Stomach smooth muscle (tissue), 2 donors: ENCODE data around the gene JAG1.

Experiments used
- H3K27ac ChIP-seq: one replicate; pipeline ENCODE4 v1.7.0; 2013; ENCODE audit warnings: mild to moderate bottlenecking, low read length, inconsistent platforms
- H3K27me3 ChIP-seq, 2 donors: one replicate each; pipeline ENCODE4 v1.7.0; 2013; ENCODE audit warnings: low read length in 2 of 2; ENCODE audit not compliant: insufficient read depth in 2 of 2, control insufficient read depth in 1 of 2
- H3K36me3 ChIP-seq, 2 donors: one replicate each; pipeline ENCODE4 v1.7.0; 2013; ENCODE audit warnings: low read length in 2 of 2; ENCODE audit not compliant: control insufficient read depth in 2 of 2, insufficient read depth in 2 of 2
- H3K4me1 ChIP-seq: one replicate; pipeline ENCODE4 v1.7.0; 2013; ENCODE audit warnings: low read length; ENCODE audit not compliant: control insufficient read depth, insufficient read depth
- H3K4me3 ChIP-seq, 2 donors: one replicate each; pipeline ENCODE4 v1.7.0; 2013; ENCODE audit warnings: low read length in 2 of 2
- H3K9ac ChIP-seq, 2 donors: one replicate each; pipeline ENCODE4 v1.7.0; 2013; ENCODE audit warnings: low read length in 2 of 2, mild to moderate bottlenecking in 1 of 2
- H3K9me3 ChIP-seq, 2 donors: one replicate each; pipeline ENCODE4 v1.7.0; 2013; ENCODE audit warnings: low read length in 2 of 2; ENCODE audit not compliant: control insufficient read depth in 2 of 2
- donor health status: healthy.
- donor health status: Pancreatic carcinoma.

The JAG1 gene

GRCh38 chr20:10673842-10674683 is at the start of gene JAG1:
Gene JAG1, minus strand, starts transcription at chr20:10673999. Its CDS starts 469 bp downstream, at chr20:10673530.
- H3K27me3 ChIP-seq, result no peaks in the 10 kb centered on the region
- H3K9ac ChIP-seq, result peak within 1 kb of the TSS; percentile 86 to 89
- H3K27ac ChIP-seq, result peak within 1 kb of the TSS; percentile 92
- no peaks in the 10 kb centered on the region for H3K9me3 ChIP-seq
- peaks cover 23% of the 10 kb centered on the region for H3K4me1 ChIP-seq
- H3K4me3 ChIP-seq, result peak within 1 kb of the TSS; percentile 94 to 95
- peaks cover 0 to 2% of the 10 kb centered on the region in 2 donors for H3K36me3 ChIP-seq

DNA sequence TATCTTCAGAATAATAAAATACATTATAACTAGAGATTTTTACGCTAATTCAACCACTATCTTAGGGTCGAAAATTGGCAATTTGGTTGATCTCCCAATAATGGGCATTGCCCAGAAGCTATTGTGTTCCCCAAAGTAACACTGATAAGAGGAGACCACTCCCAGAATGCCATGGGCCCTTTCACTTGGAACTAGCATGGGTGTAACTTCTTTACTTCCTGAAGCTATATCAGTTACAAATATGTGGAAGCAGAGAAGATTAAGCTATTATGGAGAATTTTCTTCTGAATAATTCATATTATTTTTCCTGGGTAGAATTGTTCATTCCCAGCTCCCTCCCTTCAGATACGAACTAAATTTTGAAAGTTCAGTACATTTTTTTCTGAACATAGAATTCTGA is 48.2 kb upstream of the JAG1 start:
- Histone ChIP-seq H3K9me3 (no peaks in the 10 kb centered on the region), H3K27me3 (no peaks in the 10 kb centered on the region), H3K4me1 (no peaks in the 10 kb centered on the region), H3K9ac (no peak overlapping the region), H3K4me3 (no peak overlapping the region), H3K27ac (no peak overlapping the region), H3K36me3 (no peaks in the 10 kb centered on the region)

DNA sequence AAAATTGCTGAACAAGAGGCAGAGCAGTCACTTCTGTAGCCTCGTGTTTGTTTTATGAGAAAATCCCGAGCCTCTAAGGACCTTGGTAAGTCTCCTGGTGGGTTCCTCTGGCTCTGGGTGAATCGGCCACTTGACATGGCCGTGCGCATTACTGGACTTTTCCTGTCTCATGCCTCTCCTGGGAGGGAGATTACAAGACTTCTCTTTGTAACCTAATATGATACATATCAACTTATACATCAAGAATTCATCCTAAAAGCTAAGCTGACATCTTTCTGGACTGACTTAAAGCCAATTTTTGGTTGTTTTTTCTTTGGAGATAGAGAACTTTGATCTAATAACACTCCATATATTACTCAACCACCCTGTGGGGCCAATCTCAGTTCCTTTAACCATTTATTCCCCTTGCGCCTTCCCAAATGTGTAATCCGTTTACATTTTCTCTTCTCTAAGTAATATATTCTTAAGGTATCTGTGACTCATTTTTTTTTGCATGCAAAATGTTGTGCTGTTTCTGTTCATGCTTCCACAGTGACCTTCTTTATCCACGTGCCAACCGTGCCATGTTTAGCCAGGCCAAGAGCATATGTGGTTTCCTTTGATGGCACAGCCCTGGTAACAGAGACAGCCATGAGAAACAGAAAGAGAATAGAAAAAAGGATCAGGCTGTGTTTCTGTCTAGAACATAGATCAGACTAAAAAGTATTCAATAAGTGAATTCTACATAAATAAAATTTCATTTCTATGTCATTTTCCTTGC is 47.5 kb upstream of the JAG1 start:
- no peaks in the 10 kb centered on the region for H3K9me3 ChIP-seq
- H3K4me3 ChIP-seq, result no peak overlapping the region
- H3K27me3 ChIP-seq, result no peaks in the 10 kb centered on the region
- H3K4me1 ChIP-seq, result no peaks in the 10 kb centered on the region
- no peaks in the 10 kb centered on the region for H3K36me3 ChIP-seq
- H3K9ac ChIP-seq, result no peak overlapping the region
- no peak overlapping the region for H3K27ac ChIP-seq

GRCh38 chr20:10720565-10720964 is 46.8 kb upstream of the JAG1 start:
- no peak overlapping the region for H3K27ac ChIP-seq
- no peaks in the 10 kb centered on the region for H3K27me3 ChIP-seq
- H3K4me3 ChIP-seq, result no peak overlapping the region
- H3K9me3 ChIP-seq, result no peaks in the 10 kb centered on the region
- no peak overlapping the region for H3K9ac ChIP-seq
- H3K36me3 ChIP-seq, result no peaks in the 10 kb centered on the region
- no peaks in the 10 kb centered on the region for H3K4me1 ChIP-seq

- H3K4me3 ChIP-seq, result no peak overlapping the region
- no peak overlapping the region for H3K9ac ChIP-seq
- H3K27ac ChIP-seq, result no peak overlapping the region
- no peaks in the 10 kb centered on the region for H3K9me3 ChIP-seq
- no peaks in the 10 kb centered on the region for H3K27me3 ChIP-seq
- no peaks in the 10 kb centered on the region for H3K4me1 ChIP-seq
- no peaks in the 10 kb centered on the region for H3K36me3 ChIP-seq
These were observed 46.1 kb upstream of the JAG1 start for GRCh38 chr20:10719740-10720385.

GRCh38 chr20:10718661-10719060 is 44.9 kb upstream of the JAG1 start:
- Histone ChIP-seq H3K27me3 (no peaks in the 10 kb centered on the region), H3K9ac (no peak overlapping the region), H3K27ac (no peak overlapping the region)

DNA sequence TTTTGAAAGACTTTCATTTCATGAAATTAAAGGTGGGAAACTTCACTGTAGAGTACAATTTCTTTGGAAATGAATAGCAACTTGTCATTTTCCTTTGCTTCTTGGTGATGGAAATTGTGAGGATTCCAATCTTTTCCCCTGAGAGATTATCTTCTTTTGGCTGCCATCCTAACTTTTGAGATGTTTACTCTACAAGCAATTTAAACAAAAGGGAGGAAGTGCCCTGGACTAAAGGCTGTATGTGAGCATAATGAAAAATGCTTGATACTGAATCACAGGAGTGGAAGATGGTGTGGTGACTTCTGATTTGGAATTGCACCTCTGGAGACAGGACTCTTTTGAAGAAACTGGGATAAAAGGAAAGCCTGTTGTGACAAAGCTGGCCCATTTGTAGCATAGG is 43.1 kb upstream of the JAG1 start:
- no peaks in the 10 kb centered on the region for H3K36me3 ChIP-seq
- peaks cover 0 to 3% of the 10 kb centered on the region in 2 donors for H3K9me3 ChIP-seq
- no peak overlapping the region for H3K4me3 ChIP-seq
- no peak overlapping the region for H3K27ac ChIP-seq
- no peak overlapping the region for H3K9ac ChIP-seq
- no peaks in the 10 kb centered on the region for H3K27me3 ChIP-seq
- peaks cover 5% of the 10 kb centered on the region for H3K4me1 ChIP-seq

More at GRCh38 chr20:10718661-10719060, 44.9 kb upstream of the JAG1 start:
- no peaks in the 10 kb centered on the region for H3K4me1 ChIP-seq
- no peak overlapping the region for H3K4me3 ChIP-seq
- H3K9me3 ChIP-seq, result no peaks in the 10 kb centered on the region
- H3K36me3 ChIP-seq, result no peaks in the 10 kb centered on the region

GRCh38 chr20:10715035-10715434 is 41.2 kb upstream of the JAG1 start:
- Histone ChIP-seq H3K27me3 (no peaks in the 10 kb centered on the region), H3K36me3 (no peaks in the 10 kb centered on the region)

DNA sequence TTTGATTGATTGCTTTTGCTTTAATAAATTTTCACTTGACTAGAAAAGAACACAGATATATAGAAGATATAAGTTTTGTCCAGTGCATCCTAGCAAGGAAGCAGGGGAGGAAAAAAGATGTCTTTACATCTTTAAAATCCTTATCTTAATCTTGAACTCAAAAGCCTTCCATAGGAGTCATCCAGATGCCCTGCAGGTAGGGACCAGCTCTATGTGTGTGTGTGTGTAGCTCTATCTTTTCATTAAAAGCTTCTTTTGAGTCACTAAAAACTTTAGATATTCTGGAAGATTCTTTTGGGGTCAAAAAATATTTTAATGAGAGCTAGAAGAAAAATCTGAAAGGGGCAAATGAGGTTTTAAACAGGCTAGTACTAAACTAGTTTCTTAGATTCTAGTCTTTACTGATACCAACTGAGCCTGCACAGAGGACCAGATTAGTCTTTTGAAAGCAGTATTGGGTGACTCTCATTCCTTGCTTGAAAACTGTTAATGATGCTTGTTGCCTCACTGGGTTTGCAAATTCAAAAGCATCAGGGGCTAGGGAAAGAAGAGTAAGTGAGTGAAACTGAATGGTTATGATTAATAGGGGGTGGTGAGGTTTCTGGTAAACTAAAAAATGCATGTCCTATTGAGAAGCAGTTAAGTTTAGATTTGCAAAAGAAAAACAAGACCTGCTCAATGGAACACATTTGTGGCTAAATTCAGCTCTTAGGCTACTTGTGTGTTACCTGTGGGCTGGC is 40.6 kb upstream of the JAG1 start:
- Histone ChIP-seq H3K4me1 (peaks cover 5% of the 10 kb centered on the region), H3K9me3 (peaks cover 0 to 3% of the 10 kb centered on the region in 2 donors), H3K36me3 (no peaks in the 10 kb centered on the region), H3K4me3 (no peak overlapping the region), H3K27ac (no peak overlapping the region), H3K27me3 (no peaks in the 10 kb centered on the region), H3K9ac (no peak overlapping the region)

More at GRCh38 chr20:10715035-10715434, 41.2 kb upstream of the JAG1 start:
- peaks cover 5% of the 10 kb centered on the region for H3K4me1 ChIP-seq
- peaks cover 0 to 3% of the 10 kb centered on the region in 2 donors for H3K9me3 ChIP-seq
- H3K4me3 ChIP-seq, result no peak overlapping the region
- no peak overlapping the region for H3K27ac ChIP-seq
- no peak overlapping the region for H3K9ac ChIP-seq

DNA sequence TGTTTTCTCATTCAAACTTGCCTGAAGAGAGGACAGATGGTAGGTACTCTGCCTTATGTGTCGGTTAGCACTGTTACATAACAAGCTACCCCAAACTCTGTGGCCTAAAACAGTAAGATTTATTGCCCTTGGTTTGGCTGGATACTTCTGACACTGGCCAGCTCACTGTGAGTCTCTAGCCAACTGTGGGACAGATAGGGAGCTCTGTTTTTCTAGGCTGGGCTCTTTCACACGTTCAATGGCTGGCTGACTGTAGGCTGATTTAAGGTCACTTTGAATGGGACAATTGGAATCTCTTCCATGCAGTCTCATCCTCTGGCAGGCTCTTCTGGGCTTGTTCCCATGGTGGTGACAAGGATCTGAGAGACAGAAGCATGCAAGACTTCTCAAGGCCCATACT is 39.4 kb upstream of the JAG1 start:
- Histone ChIP-seq H3K36me3 (no peaks in the 10 kb centered on the region), H3K4me3 (no peak overlapping the region), H3K9ac (no peak overlapping the region), H3K27me3 (no peaks in the 10 kb centered on the region), H3K9me3 (peaks cover 0 to 3% of the 10 kb centered on the region in 2 donors), H3K4me1 (peaks cover 5% of the 10 kb centered on the region), H3K27ac (no peak overlapping the region)
